GM20000 (cell line): ENCODE data around the gene EPHB2.

ENCODE experiments used
- DNase-seq: peaks from one replicate; pipeline ENCODE4 v3.0.0; 2012; ENCODE audit warnings: low spot score
- CTCF ChIP-seq: IDR thresholded peaks from 2 replicates; pipeline ENCODE4 v1.5.1; 2012; ENCODE audit warnings: mild to moderate bottlenecking, control low read depth; ENCODE audit errors: extremely low read depth, missing control alignments

The EPHB2 gene

GRCh38 chr1:22845398-22845935 lies 134.8 kb downstream of the EPHB2 start:
- DNase-seq = no peak
- no peak for TF ChIP-seq CTCF

GRCh38 chr1:22846458-22846857 lies 135.8 kb downstream of the EPHB2 start:
- DNase-seq = no peak
- no peak for TF ChIP-seq CTCF

- DNase-seq = no peak
- no peak for TF ChIP-seq CTCF
Measured at GRCh38 chr1:22847249-22847648, 136.6 kb downstream of the EPHB2 start.

GRCh38 chr1:22847709-22848108 lies 137.1 kb downstream of the EPHB2 start:
- no peak for DNase-seq
- TF ChIP-seq CTCF = no peak

GRCh38 chr1:22848405-22848804 lies 137.8 kb downstream of the EPHB2 start:
- no peak for TF ChIP-seq CTCF
- DNase-seq = no peak

- DNase-seq = no peak
- TF ChIP-seq CTCF = no peak
Measured at GRCh38 chr1:22849770-22850169, 139.1 kb downstream of the EPHB2 start.

GRCh38 chr1:22850281-22850680 lies 139.6 kb downstream of the EPHB2 start:
- TF ChIP-seq CTCF = no peak
- DNase-seq = no peak
